A549 (cell line): ENCODE measurements around the gene DAB2IP. TPM values are rescaled to one million over a fixed set of nuclear protein-coding genes. Genes with fewer than 3 reads are reported as not detected.

Source experiments
- ATAC-seq, 2 experiments: fragments of 200-7000 bp in 1 of 2; fragments of >200 bp in 1 of 2; cut with Nextera tagmentation in 1 of 2; cut with Tn5 transposase in 1 of 2; 3 replicates each; pipeline versions ENCODE4 v1.8.0 to v1.9.1; 2018 to 2020; ENCODE audit warnings: mild to moderate bottlenecking in 1 of 2, moderate library complexity in 1 of 2
- CTCF ChIA-PET: fragments of 300-600 bp; sonication (Branson Sonifier 250); formaldehyde crosslinking; extraction: SDS; loops from one replicate; lab custom pipeline; 2021; ENCODE audit warnings: antibody characterized with exemption, inconsistent platforms; lab: Yijun Ruan, JAX
- POLR2A ChIA-PET: fragments of 350-600 bp; formaldehyde crosslinking; extraction: SDS; loops from one replicate; lab custom pipeline; 2021; ENCODE audit warnings: antibody characterized with exemption, inconsistent platforms; lab: Yijun Ruan, JAX
- DNase-seq, 2 experiments: peaks; one replicate each; pipeline versions ENCODE4 v3.0.0 to v3.0.0-alpha.2; 2011 to 2016; ENCODE audit warnings: low read depth in 1 of 2, low spot score in 1 of 2
- FAIRE-seq: peaks from 2 replicates; lab custom pipeline; 2011; peaks lifted over from hg19 to GRCh38; lab: Jason Lieb, UNC
- H3K27ac ChIP-seq, 2 experiments: fragments of >200 bp; sonication (Bioruptor Twin); formaldehyde crosslinking; 3 replicates each; pipeline ENCODE4 v1.5.1; 2016 to 2017
- H3K4me1 ChIP-seq: fragments of >200 bp; sonication (Bioruptor Twin); formaldehyde crosslinking; 3 replicates; pipeline ENCODE4 v1.6.1; 2016
- H3K4me2 ChIP-seq: fragments of >200 bp; sonication (Bioruptor Twin); formaldehyde crosslinking; 3 replicates; pipeline ENCODE4 v1.6.1; 2016
- H3K4me3 ChIP-seq: fragments of >200 bp; sonication (Bioruptor Twin); formaldehyde crosslinking; 3 replicates; pipeline ENCODE4 v1.5.1; 2016
- H3K9me3 ChIP-seq: fragments of >200 bp; sonication (Bioruptor Twin); formaldehyde crosslinking; 3 replicates; pipeline ENCODE4 v1.6.1; 2016
- BHLHE40 ChIP-seq: IDR thresholded peaks from 2 replicates; pipeline ENCODE4 v1.6.1; 2012; ENCODE audit warnings: low read depth, low read length, inconsistent platforms
- CHD2 ChIP-seq: fragments of 150-350 bp; IDR thresholded peaks from 2 replicates; pipeline ENCODE4 v1.6.1; 2014; ENCODE audit warnings: low read length; ENCODE audit not compliant: partially characterized antibody
- EHMT2 ChIP-seq: fragments of 200-600 bp; sonication (generic); IDR thresholded peaks from 2 replicates; pipeline ENCODE4 v1.6.1; 2016; ENCODE audit warnings: antibody characterized with exemption, low read depth, mild to moderate bottlenecking, moderate library complexity
- FOSL2 ChIP-seq, 2 experiments: fragments of 450-650 bp in 1 of 2; fragments of >200 bp in 1 of 2; sonication (Bioruptor Twin) in 1 of 2; formaldehyde crosslinking; IDR thresholded peaks; 2 replicates each; pipeline versions ENCODE4 v1.5.0 to v1.6.1; 2016 to 2020; ENCODE audit warnings: mild to moderate bottlenecking in 1 of 2, moderate library complexity in 1 of 2
- FOXS1 ChIP-seq: fragments of 250-450 bp; sonication (Bioruptor Pico); IDR thresholded peaks from 2 replicates; pipeline ENCODE4 v1.5.0; 2020; ENCODE audit warnings: mild to moderate bottlenecking, moderate library complexity
- HDAC2 ChIP-seq: fragments of 200-600 bp; sonication (generic); IDR thresholded peaks from 2 replicates; pipeline ENCODE4 v1.6.1; 2016
- POLR2A ChIP-seq: IDR thresholded peaks from 2 replicates; pipeline ENCODE4 v1.6.1; 2012; ENCODE audit warnings: mild to moderate bottlenecking, low read length
- TFCP2L1 ChIP-seq: fragments of 250-450 bp; sonication (Bioruptor Pico); IDR thresholded peaks from 2 replicates; pipeline ENCODE4 v1.5.0; 2021; ENCODE audit warnings: mild to moderate bottlenecking
- TP53 ChIP-seq: fragments of 250-450 bp; sonication (Bioruptor Pico); IDR thresholded peaks from 2 replicates; pipeline ENCODE4 v1.5.0; 2021; ENCODE audit warnings: mild to moderate bottlenecking, moderate library complexity
- ZFP36 ChIP-seq: fragments of 450-650 bp; IDR thresholded peaks from 2 replicates; pipeline ENCODE4 v1.6.1; 2014; ENCODE audit warnings: borderline replicate concordance; ENCODE audit not compliant: partially characterized antibody
- ZSCAN20 ChIP-seq: fragments of 250-450 bp; sonication (Bioruptor Pico); IDR thresholded peaks from 2 replicates; pipeline ENCODE4 v1.8.0; 2022; ENCODE audit warnings: mild to moderate bottlenecking, moderate library complexity
- WGBS: methylation state at CpG from one replicate; pipeline ENCODE4 v1.1.6; 2017; ENCODE audit errors: missing lambda C conversion rate; 5-methylcytosine and 5-hydroxymethylcytosine counted together
- polyA plus RNA-seq, 4 experiments: library from polyadenylated mRNA; depleted of rRNA in 3 of 4; stranded (reverse); fragments of >200 nt; fragmentation: RNase III in 1 of 4; extraction: RNeasy Plus Mini Kit Qiagen cat#74134 plus additional on column Dnase treatment in 1 of 4; gene quantifications; 2 replicates in 3 of 4; 3 replicates in 1 of 4; pipeline ENCODE4 v1.2.3, GENCODE V29; 2011 to 2017
- TF ChIP-seq, protein P1 (sequence below): fragments of >200 bp; sonication (Bioruptor Twin); formaldehyde crosslinking; IDR thresholded peaks from 3 replicates; pipeline ENCODE4 v1.5.1; 2016
- TF ChIP-seq, protein P2 (sequence below): IDR thresholded peaks from 2 replicates; pipeline ENCODE4 v1.6.1; 2012

The DAB2IP gene
- polyA plus RNA-seq, 2 of the 4 experiments (the other 2 are of a cell fraction) = 9.7 to 13.9 TPM

DNA sequence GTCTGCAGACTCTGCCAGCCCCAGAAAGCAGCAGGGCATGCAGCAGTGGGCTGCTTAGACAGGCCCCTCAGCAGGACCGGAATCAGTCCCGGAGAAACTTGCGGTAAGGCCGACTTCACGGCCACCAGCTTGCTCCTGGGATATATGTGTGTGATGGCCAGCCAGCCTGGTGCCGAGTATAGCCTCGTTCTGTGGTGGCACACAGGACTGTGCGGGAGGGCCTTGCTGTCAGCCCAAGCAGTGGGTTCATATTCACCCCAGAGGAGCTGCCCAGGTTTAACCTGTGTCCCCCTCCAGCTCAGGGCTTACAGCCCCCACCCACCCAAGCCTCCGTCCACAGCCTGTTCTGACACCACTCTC lies 112.9 kb downstream of the DAB2IP start:
- peak overlapping the region; percentile 56; the same call in 2 of the 3 replicates for H3K4me2 ChIP-seq
- CTCF ChIA-PET = no interaction called here
- POLR2A ChIA-PET = no interaction called here
- no peak for TF ChIP-seq BHLHE40
- no peak for TF ChIP-seq TFCP2L1
- no peak for TF ChIP-seq ZFP36
- FAIRE-seq = no peak
- peak in 1 of 2 experiments; percentile 11; a peak in 1 of 6 replicates for ATAC-seq
- peak overlapping the region; percentile 62 to 82; a peak in 5 of 6 replicates for H3K27ac ChIP-seq
- no peaks in the 10 kb centered on the region for H3K9me3 ChIP-seq
- H3K4me3 ChIP-seq = no peak overlapping the region
- H3K4me1 ChIP-seq = peaks cover 15% of the 10 kb centered on the region
- WGBS = 88% methylated on average over 9 of the region's 9 CpGs
- DNase-seq = no peak

DNA sequence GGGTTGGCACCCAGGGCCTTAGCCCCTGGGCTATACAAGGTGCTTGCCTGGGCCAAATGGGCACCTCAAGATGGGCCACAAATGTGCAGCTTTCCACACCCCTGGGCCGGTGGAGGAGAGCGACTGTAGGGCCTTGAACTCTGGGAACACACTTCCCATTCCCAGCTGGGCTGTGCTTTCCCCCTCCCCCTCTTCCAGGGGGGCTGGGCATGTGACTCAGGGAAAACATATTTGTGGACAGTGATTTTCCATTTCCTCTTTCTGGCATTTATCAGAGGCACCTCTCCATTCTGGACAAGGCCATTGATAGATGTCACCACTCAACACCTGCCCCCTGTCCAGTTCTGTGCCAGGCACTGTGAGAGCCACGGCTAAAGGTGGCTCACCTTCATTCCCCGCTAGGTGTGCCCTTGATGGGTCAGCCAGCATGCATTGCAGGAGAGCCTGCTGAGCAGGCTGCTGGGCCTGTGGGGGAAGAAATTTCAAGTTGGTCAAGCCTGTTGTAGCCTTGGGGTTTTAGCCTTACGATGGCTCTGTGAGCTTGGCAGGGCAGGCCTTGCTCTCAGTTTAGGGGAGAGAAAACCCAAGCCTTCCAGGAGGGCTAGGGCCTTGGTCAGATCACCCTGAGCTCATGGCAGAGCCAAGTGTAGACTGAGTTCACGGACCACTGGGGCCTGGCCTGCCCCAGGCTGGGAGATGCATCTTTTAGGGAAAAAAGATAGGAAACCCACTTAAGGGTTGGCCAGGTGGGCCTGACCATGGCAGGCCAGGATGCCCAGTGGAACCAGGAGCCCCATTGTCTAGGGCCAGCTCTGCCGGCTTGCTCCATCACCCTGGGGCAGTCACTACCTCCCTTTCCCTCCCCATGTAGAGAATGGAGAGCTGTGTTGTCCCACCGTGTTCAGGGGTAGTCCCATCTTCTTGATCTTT lies 113.9 kb downstream of the DAB2IP start:
- H3K4me3 ChIP-seq = no peak overlapping the region
- FAIRE-seq (no peak), ATAC-seq (peak; percentile 7 to 26; a peak in 4 of 6 replicates), DNase-seq (peak in 1 of 2 experiments; percentile 31)
- H3K4me1 ChIP-seq = peaks cover 15% of the 10 kb centered on the region
- WGBS = 68% methylated on average over 8 of the region's 8 CpGs
- H3K4me2 ChIP-seq = peak overlapping the region; percentile 56
- peak overlapping the region; percentile 62 to 82; a peak in 5 of 6 replicates for H3K27ac ChIP-seq
- CTCF ChIA-PET = interaction anchor here (1.3 to 1.4 kb wide), 2 partner anchors 9 to 11 kb away, joined by 5 read pairs; no protein-coding TSS in a partner anchor
- TF ChIP-seq FOSL2 (IDR thresholded peaks at IDR 0.05) (no peak), FOSL2 (CRISPR knock-in tag; IDR thresholded peaks at IDR 0.05) (peak; percentile 37; the same call in 1 of the 2 replicates), BHLHE40 (no peak), CHD2 (peak; percentile 51)
- TF ChIP-seq, all 56 proteins: peak for 2
- no peaks in the 10 kb centered on the region for H3K9me3 ChIP-seq
- POLR2A ChIA-PET = interaction anchor here (1.5 kb wide), 1 partner anchor 15 kb away, joined by 5 read pairs; no protein-coding TSS in a partner anchor

DNA sequence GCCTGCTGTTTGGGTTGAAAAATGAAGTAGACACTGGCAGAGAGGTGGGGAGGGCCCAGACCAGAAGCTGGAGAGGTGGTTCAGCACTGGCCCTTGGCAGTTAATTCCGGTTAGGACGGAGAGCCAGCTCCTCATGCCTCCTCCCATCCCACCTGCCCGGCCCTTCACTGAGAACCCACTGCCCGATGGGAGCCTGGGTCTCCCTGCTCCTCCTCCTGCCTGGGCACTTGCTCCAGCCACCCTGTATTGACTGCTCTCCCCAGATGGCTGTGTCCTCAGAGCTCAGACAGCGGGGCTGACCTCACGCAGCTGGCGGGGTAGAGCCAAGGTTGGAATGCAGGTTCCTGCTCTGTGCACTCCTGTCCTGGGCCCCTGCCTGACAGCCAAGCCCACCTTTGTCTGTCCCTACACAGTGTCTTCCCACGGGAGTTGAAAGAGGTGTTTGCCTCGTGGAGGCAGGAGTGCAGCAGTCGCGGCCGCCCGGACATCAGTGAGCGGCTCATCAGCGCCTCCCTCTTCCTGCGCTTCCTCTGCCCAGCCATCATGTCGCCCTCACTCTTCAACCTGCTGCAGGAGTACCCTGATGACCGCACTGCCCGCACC lies 114.7 kb downstream of the DAB2IP start:
- H3K9me3 ChIP-seq = no peaks in the 10 kb centered on the region
- peaks cover 15% of the 10 kb centered on the region for H3K4me1 ChIP-seq
- 95% methylated on average over 19 of the region's 19 CpGs for WGBS
- H3K4me2 ChIP-seq = no peak overlapping the region
- DNase-seq = no peak
- H3K4me3 ChIP-seq = no peak overlapping the region
- POLR2A ChIA-PET = interaction anchor here (1.5 kb wide), 1 partner anchor 16 kb away, joined by 5 read pairs; no protein-coding TSS in a partner anchor
- no peak for FAIRE-seq
- CTCF ChIA-PET = interaction anchor here (1.3 to 1.4 kb wide), 2 partner anchors 8 to 10 kb away, joined by 5 read pairs; no protein-coding TSS in a partner anchor
- peak overlapping the region in 1 of 2 experiments; percentile 82; a peak in 1 of 6 replicates for H3K27ac ChIP-seq
- TF ChIP-seq TP53 = no peak
- no peak for TF ChIP-seq HDAC2
- no peak for TF ChIP-seq EHMT2
- no peak for TF ChIP-seq POLR2A
- TF ChIP-seq ZSCAN20 (CRISPR knock-in tag) = no peak
- TF ChIP-seq, protein P1, sequence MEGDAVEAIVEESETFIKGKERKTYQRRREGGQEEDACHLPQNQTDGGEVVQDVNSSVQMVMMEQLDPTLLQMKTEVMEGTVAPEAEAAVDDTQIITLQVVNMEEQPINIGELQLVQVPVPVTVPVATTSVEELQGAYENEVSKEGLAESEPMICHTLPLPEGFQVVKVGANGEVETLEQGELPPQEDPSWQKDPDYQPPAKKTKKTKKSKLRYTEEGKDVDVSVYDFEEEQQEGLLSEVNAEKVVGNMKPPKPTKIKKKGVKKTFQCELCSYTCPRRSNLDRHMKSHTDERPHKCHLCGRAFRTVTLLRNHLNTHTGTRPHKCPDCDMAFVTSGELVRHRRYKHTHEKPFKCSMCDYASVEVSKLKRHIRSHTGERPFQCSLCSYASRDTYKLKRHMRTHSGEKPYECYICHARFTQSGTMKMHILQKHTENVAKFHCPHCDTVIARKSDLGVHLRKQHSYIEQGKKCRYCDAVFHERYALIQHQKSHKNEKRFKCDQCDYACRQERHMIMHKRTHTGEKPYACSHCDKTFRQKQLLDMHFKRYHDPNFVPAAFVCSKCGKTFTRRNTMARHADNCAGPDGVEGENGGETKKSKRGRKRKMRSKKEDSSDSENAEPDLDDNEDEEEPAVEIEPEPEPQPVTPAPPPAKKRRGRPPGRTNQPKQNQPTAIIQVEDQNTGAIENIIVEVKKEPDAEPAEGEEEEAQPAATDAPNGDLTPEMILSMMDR = no peak
- TF ChIP-seq FOXS1 (CRISPR knock-in tag) = no peak
- TF ChIP-seq, protein P2, sequence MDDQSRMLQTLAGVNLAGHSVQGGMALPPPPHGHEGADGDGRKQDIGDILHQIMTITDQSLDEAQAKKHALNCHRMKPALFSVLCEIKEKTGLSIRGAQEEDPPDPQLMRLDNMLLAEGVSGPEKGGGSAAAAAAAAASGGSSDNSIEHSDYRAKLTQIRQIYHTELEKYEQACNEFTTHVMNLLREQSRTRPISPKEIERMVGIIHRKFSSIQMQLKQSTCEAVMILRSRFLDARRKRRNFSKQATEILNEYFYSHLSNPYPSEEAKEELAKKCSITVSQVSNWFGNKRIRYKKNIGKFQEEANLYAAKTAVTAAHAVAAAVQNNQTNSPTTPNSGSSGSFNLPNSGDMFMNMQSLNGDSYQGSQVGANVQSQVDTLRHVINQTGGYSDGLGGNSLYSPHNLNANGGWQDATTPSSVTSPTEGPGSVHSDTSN = no peak
- ATAC-seq = no peak
